Mesenchymal stem cell (in vitro differentiated cells and primary cell): Measurements from ENCODE around the gene GNAO1.

Experiments used
- DNase-seq: peaks from one replicate; pipeline ENCODE4 v3.0.0-alpha.2; 2013
- H2AFZ ChIP-seq: one replicate; pipeline ENCODE4 v1.6.1; 2013; ENCODE audit warnings: low read depth, mild to moderate bottlenecking, control low read depth, inconsistent platforms, low read length, moderate library complexity
- H2AK5ac ChIP-seq: 2 replicates; pipeline ENCODE4 v1.6.1; 2013; ENCODE audit warnings: low read length, moderate library complexity, mild to moderate bottlenecking, inconsistent platforms; ENCODE audit not compliant: severe bottlenecking
- H2BK120ac ChIP-seq: one replicate; pipeline ENCODE4 v1.6.1; 2013; ENCODE audit warnings: low read depth, mild to moderate bottlenecking, inconsistent platforms, low read length, moderate library complexity
- H2BK12ac ChIP-seq, 2 experiments: one replicate each; pipeline ENCODE4 v1.6.1; 2013; ENCODE audit warnings: inconsistent platforms in 2 of 2, low read length in 2 of 2, mild to moderate bottlenecking in 2 of 2, moderate library complexity in 2 of 2, control low read depth in 1 of 2
- H2BK15ac ChIP-seq: one replicate; pipeline ENCODE4 v1.6.1; 2013; ENCODE audit warnings: mild to moderate bottlenecking, low read depth, inconsistent platforms; ENCODE audit not compliant: poor library complexity, severe bottlenecking
- H2BK5ac ChIP-seq: 2 replicates; pipeline ENCODE4 v1.6.1; 2013; ENCODE audit warnings: low read depth, mild to moderate bottlenecking, low read length, control low read depth, inconsistent platforms; ENCODE audit not compliant: poor library complexity, severe bottlenecking
- H3K14ac ChIP-seq, 2 experiments: one replicate each; pipeline ENCODE4 v1.6.1; 2013; ENCODE audit warnings: inconsistent platforms in 2 of 2, low read length in 2 of 2, control low read depth in 1 of 2, mild to moderate bottlenecking in 1 of 2, moderate library complexity in 1 of 2
- H3K18ac ChIP-seq, 2 experiments: one replicate each; pipeline ENCODE4 v1.6.1; 2013; ENCODE audit warnings: inconsistent platforms in 2 of 2, low read length in 2 of 2, control low read depth in 1 of 2, low read depth in 1 of 2, mild to moderate bottlenecking in 1 of 2
- H3K23ac ChIP-seq, 2 experiments: one replicate each; pipeline ENCODE4 v1.6.1; 2013; ENCODE audit warnings: inconsistent platforms in 2 of 2, low read length in 2 of 2, mild to moderate bottlenecking in 2 of 2, moderate library complexity in 2 of 2, control low read depth in 1 of 2
- H3K27ac ChIP-seq: 2 replicates; pipeline ENCODE4 v1.5.1; 2013; ENCODE audit warnings: mild to moderate bottlenecking, moderate library complexity, low read length, control low read depth, inconsistent platforms; ENCODE audit not compliant: poor library complexity, severe bottlenecking
- H3K27me3 ChIP-seq, 2 experiments: 2 replicates each; pipeline versions ENCODE4 v1.6.1 to v1.7.0; 2013; ENCODE audit warnings: low read length in 2 of 2, mild to moderate bottlenecking in 2 of 2, moderate library complexity in 2 of 2, control low read depth in 1 of 2, inconsistent platforms in 1 of 2; ENCODE audit not compliant: control insufficient read depth in 1 of 2, insufficient read depth in 1 of 2
- H3K36me3 ChIP-seq, 2 experiments: 2 replicates each; pipeline versions ENCODE4 v1.6.1 to v1.7.0; 2013; ENCODE audit warnings: low read length in 2 of 2, control low read depth in 1 of 2, inconsistent platforms in 1 of 2, low read depth in 1 of 2, mild to moderate bottlenecking in 1 of 2; ENCODE audit not compliant: insufficient read depth in 2 of 2, control insufficient read depth in 1 of 2
- H3K4ac ChIP-seq, 2 experiments: one replicate each; pipeline ENCODE4 v1.6.1; 2013; ENCODE audit warnings: inconsistent platforms in 2 of 2, low read length in 2 of 2, mild to moderate bottlenecking in 2 of 2, moderate library complexity in 2 of 2, control low read depth in 1 of 2, low read depth in 1 of 2
- H3K4me1 ChIP-seq: 2 replicates; pipeline ENCODE4 v1.6.1; 2013; ENCODE audit warnings: low read depth, low read length, control low read depth; ENCODE audit not compliant: control insufficient read depth, insufficient read depth
- H3K4me2 ChIP-seq: 2 replicates; pipeline ENCODE4 v1.6.1; 2013; ENCODE audit warnings: low read length, mild to moderate bottlenecking, inconsistent platforms; ENCODE audit not compliant: poor library complexity, severe bottlenecking
- H3K4me3 ChIP-seq, 2 experiments: 2 replicates each; pipeline versions ENCODE4 v1.5.1 to v1.7.0; 2013; ENCODE audit warnings: low read length in 2 of 2, mild to moderate bottlenecking in 2 of 2, control low read depth in 1 of 2, low read depth in 1 of 2; ENCODE audit not compliant: insufficient read depth in 1 of 2
- H3K79me1 ChIP-seq: replicated peaks from 2 replicates; pipeline ENCODE4 v1.6.1; 2013; ENCODE audit warnings: mild to moderate bottlenecking, control low read depth, low read length, inconsistent platforms; ENCODE audit not compliant: poor library complexity, severe bottlenecking
- H3K9ac ChIP-seq: 2 replicates; pipeline ENCODE4 v1.7.0; 2013; ENCODE audit warnings: mild to moderate bottlenecking, low read length, moderate library complexity
- H3K9me3 ChIP-seq: 2 replicates; pipeline ENCODE4 v1.7.0; 2013; ENCODE audit warnings: mild to moderate bottlenecking, low read length; ENCODE audit not compliant: control insufficient read depth
- H4K8ac ChIP-seq: one replicate; pipeline ENCODE4 v1.6.1; 2013; ENCODE audit warnings: inconsistent platforms, mild to moderate bottlenecking, low read length, moderate library complexity
- H4K91ac ChIP-seq: one replicate; pipeline ENCODE4 v1.6.1; 2013; ENCODE audit warnings: mild to moderate bottlenecking, low read length, inconsistent platforms
- WGBS: methylation state at CpG from one replicate; pipeline ENCODE4 v1.1.7; 2013; ENCODE audit warnings: mixed read lengths; 5-methylcytosine and 5-hydroxymethylcytosine counted together

GNAO1 gene

DNA sequence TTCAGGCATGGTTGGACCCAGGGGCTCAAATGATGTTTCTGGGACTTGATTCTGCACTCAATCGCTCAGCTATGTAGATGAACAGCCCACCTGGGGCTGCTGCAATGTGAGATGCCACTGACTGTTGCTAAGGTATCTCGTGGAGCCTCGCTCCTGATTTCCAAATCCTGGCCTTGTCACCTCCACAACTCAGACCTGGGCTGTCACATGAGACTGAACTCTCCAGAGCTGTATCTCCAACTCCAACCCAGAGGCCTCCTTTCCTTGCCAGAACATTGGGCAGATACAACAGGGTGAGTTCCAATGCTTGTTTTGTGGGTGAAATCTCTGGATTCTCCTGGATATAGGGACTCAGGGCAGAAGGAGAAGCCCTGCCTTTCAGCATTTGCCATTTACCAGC is 79.5 kb downstream of the GNAO1 start:
- Histone ChIP-seq H3K23ac (no peak overlapping the region), H2AFZ (no peak overlapping the region), H2BK5ac (no peak overlapping the region), H3K4me3 (no peak overlapping the region), H2BK12ac (no peak overlapping the region), H3K9ac (no peak overlapping the region), H4K91ac (no peak overlapping the region), H3K27me3 (peaks cover 0 to 5% of the 10 kb centered on the region in 2 experiments), H3K27ac (no peak overlapping the region), H3K14ac (no peak overlapping the region), H2BK15ac (no peak overlapping the region), H3K79me1 (no peaks in the 10 kb centered on the region), H3K4me1 (peaks cover 5% of the 10 kb centered on the region), H3K36me3 (no peaks in the 10 kb centered on the region), H3K4ac (no peak overlapping the region), H3K4me2 (no peak overlapping the region), H2AK5ac (no peak overlapping the region), H3K9me3 (peaks cover 3% of the 10 kb centered on the region), H2BK120ac (no peak overlapping the region), H4K8ac (no peak overlapping the region), H3K18ac (no peak overlapping the region)
- no peak for DNase-seq
- 96% methylated on average over 3 of the region's 3 CpGs for WGBS

DNA sequence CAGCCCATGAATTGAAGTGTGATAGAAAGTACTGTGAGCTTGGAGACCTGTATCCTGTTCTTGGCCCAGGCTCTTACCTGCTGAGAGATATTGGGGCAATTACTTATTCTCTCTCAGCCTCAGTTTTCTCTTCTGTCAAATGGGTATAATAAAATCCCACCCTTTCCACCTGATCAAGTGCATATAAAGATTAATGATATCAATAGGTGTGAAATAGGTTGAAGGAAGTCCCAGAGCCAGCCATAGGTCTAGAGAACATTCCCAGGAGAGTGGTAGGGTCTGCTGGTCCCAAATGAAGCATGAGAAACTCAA is 81.2 kb downstream of the GNAO1 start:
- peaks cover 3% of the 10 kb centered on the region for H3K9me3 ChIP-seq
- H2BK120ac ChIP-seq = no peak overlapping the region
- no peak overlapping the region for H2BK5ac ChIP-seq
- H3K4me2 ChIP-seq = no peak overlapping the region
- no peak overlapping the region for H3K9ac ChIP-seq
- H3K18ac ChIP-seq = no peak overlapping the region
- peaks cover 5% of the 10 kb centered on the region for H3K4me1 ChIP-seq
- no peak overlapping the region for H3K4me3 ChIP-seq
- peaks cover 0 to 17% of the 10 kb centered on the region in 2 experiments for H3K27me3 ChIP-seq
- no peak overlapping the region for H3K14ac ChIP-seq
- H3K23ac ChIP-seq = no peak overlapping the region
- no peak overlapping the region for H2BK12ac ChIP-seq
- H3K27ac ChIP-seq = no peak overlapping the region
- H2AFZ ChIP-seq = no peak overlapping the region
- no peak overlapping the region for H2BK15ac ChIP-seq
- no peak overlapping the region for H4K8ac ChIP-seq
- H3K79me1 ChIP-seq = no peaks in the 10 kb centered on the region
- no peaks in the 10 kb centered on the region for H3K36me3 ChIP-seq
- DNase-seq = no peak
- H3K4ac ChIP-seq = no peak overlapping the region
- H4K91ac ChIP-seq = no peak overlapping the region
- no peak overlapping the region for H2AK5ac ChIP-seq

- Histone ChIP-seq H3K4me3 (no peak overlapping the region), H3K18ac (no peak overlapping the region)
Observed at GRCh38 chr16:56273615-56274014, 82.3 kb downstream of the GNAO1 start.

GRCh38 chr16:56274369-56274768 is 83.1 kb downstream of the GNAO1 start:
- Histone ChIP-seq H3K79me1 (no peaks in the 10 kb centered on the region), H3K9ac (no peak overlapping the region), H3K9me3 (peaks cover 3% of the 10 kb centered on the region), H3K14ac (no peak overlapping the region), H2AK5ac (no peak overlapping the region), H3K18ac (no peak overlapping the region), H2AFZ (no peak overlapping the region), H4K8ac (no peak overlapping the region), H3K4me1 (peaks cover 5% of the 10 kb centered on the region), H4K91ac (no peak overlapping the region), H3K36me3 (no peaks in the 10 kb centered on the region), H2BK120ac (no peak overlapping the region), H3K4me3 (no peak overlapping the region), H3K4me2 (no peak overlapping the region), H2BK15ac (no peak overlapping the region), H3K27me3 (peaks cover 0 to 17% of the 10 kb centered on the region in 2 experiments), H3K23ac (no peak overlapping the region), H3K4ac (no peak overlapping the region), H2BK12ac (no peak overlapping the region), H3K27ac (no peak overlapping the region), H2BK5ac (no peak overlapping the region)
- WGBS = 85% methylated on average over 4 of the region's 4 CpGs
- DNase-seq = no peak

More at GRCh38 chr16:56273615-56274014, 82.3 kb downstream of the GNAO1 start:
- H3K79me1 ChIP-seq = no peaks in the 10 kb centered on the region
- DNase-seq = no peak
- H2BK5ac ChIP-seq = no peak overlapping the region
- H3K4ac ChIP-seq = no peak overlapping the region
- H3K14ac ChIP-seq = no peak overlapping the region
- no peak overlapping the region for H3K23ac ChIP-seq
- no peak overlapping the region for H3K9ac ChIP-seq
- WGBS = 75% methylated on average over 4 of the region's 4 CpGs
- no peaks in the 10 kb centered on the region for H3K36me3 ChIP-seq
- no peak overlapping the region for H2BK15ac ChIP-seq
- peaks cover 5% of the 10 kb centered on the region for H3K4me1 ChIP-seq
- H2AK5ac ChIP-seq = no peak overlapping the region
- H4K8ac ChIP-seq = no peak overlapping the region
- no peak overlapping the region for H3K27ac ChIP-seq
- peaks cover 0 to 17% of the 10 kb centered on the region in 2 experiments for H3K27me3 ChIP-seq
- H2AFZ ChIP-seq = no peak overlapping the region
- no peak overlapping the region for H4K91ac ChIP-seq
- H2BK120ac ChIP-seq = no peak overlapping the region
- no peak overlapping the region for H2BK12ac ChIP-seq
- no peak overlapping the region for H3K4me2 ChIP-seq
- peaks cover 3% of the 10 kb centered on the region for H3K9me3 ChIP-seq
